HG02763 (cell line): ENCODE data around the gene TSHZ2.

Experiments used
- ATAC-seq: cut with Tn5 transposase; IDR thresholded peaks from one replicate; pipeline ENCODE4 v1.9.1; 2021; ENCODE audit warnings: mild to moderate bottlenecking, moderate library complexity; ENCODE audit not compliant: unreplicated experiment

Gene TSHZ2

DNA sequence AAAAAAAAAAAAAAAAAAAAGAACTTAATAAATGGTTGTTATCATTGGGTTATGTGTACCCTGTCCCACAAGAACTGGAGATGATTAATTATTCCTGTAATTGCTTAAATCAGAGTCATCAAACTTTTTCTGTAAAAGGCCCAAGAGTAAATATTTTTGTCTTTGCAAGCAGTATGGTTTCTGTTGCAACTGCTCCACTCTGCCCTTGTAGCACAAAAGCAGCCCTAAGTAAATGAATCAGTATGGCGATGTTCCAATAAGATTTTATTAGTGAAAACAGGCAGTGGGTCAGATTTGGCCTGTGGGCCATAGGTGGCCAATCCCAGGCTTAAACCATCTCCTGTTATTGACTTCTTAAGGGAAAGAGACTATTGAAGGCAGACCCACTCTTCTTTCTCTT lies 252.7 kb downstream of the TSHZ2 start:
- ATAC-seq = no peak

DNA sequence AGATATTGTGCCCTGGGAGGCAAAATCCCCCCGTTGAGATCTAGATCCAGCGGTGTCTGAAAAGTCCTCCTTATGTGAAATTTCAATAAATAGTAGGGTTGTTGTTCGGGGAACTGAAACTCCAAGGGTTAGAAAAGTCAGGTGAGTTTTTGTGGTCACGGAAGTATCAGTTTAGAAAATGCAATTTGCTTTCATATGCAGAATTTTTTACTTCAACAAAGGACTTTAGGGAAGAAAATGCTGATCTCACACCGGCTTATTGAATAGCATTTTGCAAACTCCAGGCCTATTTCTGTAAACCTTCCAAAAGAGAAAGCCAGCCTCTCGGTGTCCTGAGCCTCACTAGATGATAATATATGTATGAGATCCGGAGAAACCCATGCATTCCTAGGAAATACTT lies 254.7 kb downstream of the TSHZ2 start:
- ATAC-seq = no peak

DNA sequence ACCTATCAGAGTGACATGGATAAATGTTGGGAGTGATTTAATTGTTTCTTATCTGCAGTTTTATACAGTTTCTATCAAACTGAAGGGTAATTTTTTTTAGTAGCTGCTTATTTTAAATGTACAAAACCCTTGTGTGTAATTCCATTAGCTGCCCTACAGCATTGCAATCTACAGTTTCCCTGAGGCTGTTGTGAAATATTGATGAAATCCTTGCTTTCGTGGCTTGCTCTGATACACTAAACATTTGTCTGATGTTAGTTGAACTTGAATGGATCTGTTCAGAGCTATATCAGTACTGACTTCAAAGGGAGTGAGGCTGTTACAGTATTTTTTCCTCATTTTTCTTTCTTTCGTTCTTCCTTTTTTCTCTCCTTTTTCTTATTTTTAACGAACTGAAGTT lies 255.4 kb downstream of the TSHZ2 start:
- no peak for ATAC-seq

DNA sequence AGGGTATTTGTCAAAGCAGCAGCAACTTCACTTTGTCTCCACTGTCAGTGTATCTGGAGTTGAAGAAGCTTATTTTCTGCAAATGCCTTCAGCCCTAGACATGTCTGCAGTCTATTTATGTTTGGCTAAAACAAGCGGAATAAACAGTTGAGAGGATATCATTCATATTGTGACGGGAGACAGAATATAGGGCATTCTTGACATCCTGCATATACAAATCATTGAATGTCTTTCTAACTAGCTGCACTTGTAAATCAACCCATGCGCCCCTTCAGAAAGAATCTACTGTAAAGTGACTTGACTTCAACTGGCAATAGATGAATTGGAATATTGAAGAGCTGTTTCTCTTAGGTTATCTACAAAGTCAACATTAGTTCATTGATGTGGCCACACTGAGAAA lies 258.9 kb downstream of the TSHZ2 start:
- no peak for ATAC-seq

DNA sequence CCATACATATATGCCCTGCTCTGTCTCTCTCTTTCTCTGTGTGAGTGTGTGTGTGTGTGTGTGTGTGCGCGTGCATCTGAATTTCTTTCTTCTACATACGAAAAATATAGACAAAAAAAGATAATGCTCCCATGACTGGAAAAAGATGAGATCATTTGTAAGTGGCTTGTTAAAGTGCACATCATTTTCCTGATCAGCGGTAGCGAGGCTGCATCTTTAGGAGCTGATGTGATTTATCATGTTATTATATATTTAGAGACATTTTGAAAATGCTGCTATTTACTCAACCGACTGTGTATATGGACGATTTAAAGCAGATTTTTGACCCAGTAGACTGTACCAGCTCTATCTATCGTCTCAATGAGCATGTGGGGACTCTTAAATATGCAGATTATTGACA lies 265.3 kb downstream of the TSHZ2 start:
- no peak for ATAC-seq

DNA sequence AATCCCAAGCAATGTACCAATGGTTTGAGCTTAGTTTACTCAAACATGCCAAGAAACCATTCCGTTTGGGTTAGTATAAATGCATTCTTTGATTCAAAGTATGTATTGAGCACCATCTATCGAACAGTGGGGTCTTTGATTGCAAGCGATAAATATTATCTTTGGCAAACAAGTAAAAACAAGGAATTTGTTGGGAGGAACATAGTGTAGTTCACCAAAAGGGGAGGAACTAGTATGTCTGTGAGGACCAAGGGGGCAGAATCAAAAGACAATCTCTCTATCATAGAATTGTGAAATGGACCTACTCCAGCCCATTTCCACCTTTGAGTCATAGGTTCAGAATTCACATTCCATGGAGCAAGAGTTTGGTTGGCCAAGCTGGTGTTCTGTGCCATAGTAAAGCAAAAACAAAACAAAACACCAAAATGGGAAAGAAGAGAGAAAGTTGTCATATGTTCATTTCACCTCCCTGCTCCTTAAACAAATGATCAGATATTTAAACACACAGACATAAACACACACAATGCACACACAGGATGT lies 266.0 kb downstream of the TSHZ2 start:
- ATAC-seq = no peak

DNA sequence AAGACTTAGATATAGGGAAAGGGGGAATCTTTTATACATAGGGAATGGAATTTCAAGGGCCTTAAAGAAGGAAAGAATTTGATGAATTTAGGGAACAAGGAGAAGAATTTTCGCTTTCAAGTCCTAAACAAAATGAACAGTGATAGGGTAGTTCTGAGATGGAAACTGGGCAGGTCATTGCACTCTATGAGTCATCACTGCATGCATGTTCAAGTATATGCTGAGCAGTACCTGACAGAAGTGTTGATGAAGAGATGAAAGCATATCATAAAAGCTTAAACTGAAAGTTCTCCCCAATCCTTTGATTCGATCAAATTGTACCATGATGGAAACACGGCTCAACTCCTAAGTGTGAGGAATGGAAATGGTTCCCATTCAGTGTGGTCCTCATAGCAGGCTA lies 271.0 kb downstream of the TSHZ2 start:
- ATAC-seq = no peak

DNA sequence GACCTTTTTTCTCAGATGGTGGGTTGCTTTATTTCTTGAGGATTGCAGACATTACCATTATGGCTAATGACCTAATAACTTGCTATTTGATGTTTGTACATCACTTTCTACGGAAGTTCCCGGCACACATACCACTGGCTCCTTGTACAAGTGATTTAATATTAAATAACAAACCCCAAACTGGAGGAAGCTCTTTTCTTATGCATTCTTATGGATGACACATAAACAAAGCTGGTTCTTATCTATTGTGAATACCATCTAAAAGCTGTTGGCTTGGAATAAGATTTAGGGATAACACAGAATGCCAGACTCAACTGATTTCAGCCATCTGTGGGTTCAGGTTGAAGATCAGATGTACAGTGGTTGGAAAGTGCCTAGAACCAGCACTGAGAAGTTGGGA lies 272.6 kb downstream of the TSHZ2 start:
- ATAC-seq = no peak

DNA sequence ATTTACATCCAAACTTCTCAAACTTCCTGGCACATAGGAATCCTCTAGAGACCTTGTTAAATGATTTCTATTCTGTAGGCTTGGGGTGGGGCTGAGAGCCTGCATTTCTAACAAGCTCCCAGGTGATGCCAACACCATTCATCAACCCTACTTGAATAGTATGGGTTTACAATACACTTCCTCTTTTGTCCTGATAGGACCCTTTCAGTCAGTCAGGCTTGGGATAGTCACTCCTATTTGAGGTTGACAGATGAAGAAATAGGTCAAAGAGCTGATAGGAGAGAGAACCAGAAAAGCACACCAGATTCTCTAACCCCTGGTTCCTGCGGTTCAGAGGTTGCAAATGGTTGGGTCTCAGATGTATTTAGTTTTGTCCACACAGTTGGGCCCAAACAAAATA lies 273.4 kb downstream of the TSHZ2 start:
- no peak for ATAC-seq

DNA sequence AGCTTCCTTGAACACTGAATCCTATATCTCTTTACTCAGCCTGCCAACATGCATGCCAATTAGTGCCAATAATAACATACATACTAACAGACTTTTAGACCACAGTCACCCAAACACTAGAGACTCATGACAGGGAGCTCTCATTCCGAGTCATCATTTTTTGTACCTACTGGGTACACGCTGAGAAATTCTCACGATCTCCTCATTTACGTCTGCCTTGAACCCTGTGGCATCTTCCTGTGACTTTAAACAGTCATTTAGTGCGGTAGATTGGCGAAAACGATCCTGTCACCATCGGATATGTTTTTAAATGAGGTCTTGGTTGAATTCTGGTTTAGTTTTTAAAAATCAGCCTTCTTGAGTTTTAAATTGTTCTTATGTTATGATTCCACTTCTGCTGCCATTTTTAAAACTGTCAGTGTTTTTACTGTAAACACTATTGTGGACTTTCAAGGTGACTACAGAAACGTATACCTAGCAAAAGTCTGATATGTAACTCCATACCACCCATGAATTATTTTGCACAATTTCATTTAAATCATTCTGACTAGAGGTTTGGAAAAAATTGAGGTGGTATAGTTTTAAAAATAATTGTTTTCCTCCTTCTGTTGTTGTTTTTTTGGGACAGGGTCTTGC lies 275.4 kb downstream of the TSHZ2 start:
- no peak for ATAC-seq

DNA sequence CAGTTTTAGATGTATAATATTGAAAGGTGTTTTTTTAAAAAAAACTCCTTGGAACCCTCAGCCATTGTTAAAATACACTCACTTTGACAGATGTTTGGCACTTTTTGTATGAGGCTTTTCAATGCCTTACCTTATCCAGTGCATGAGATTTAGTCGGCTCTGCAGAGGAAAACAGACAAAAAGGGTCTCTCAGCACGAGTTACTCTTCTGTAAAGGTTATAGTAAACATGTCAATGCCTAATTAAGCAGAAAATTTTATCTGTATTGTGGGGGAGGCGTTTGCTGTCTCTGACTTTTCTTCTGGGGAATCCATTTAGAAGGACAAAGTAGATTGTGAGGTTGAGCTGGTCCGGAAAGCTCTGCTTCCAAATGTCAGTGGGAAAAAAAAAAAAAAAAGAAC lies 278.3 kb downstream of the TSHZ2 start:
- no peak for ATAC-seq

DNA sequence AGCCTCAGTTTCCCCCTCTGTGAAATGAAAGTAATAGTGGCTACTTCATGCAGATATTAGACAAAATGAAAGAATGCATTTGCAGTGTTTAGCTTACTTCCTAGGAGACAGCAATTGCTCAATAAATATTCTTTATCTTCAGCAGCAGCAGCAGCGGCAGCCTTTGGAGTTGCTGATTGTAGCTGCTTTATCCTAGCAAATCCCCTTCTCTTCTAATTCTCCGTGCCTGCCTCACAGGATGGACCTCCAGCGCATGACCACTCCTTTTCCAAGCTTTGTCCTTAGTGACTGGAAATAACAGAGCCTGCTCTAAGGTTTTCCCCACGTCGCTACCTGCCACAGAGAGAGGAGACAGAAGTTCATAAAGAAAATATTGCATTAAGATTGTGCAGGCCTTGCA lies 279.8 kb downstream of the TSHZ2 start:
- ATAC-seq = no peak

DNA sequence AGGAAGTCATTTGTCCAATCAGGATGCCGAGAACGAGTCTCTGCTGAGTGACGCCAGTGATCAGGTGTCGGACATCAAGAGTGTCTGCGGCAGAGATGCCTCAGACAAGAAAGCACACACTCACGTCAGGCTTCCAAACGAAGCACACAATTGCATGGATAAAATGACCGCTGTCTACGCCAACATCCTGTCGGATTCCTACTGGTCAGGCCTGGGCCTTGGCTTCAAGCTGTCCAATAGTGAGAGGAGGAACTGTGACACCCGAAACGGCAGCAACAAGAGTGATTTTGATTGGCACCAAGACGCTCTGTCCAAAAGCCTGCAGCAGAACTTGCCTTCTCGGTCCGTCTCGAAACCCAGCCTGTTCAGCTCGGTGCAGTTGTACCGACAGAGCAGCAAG lies 281.5 kb downstream of the TSHZ2 start:
- no peak for ATAC-seq

DNA sequence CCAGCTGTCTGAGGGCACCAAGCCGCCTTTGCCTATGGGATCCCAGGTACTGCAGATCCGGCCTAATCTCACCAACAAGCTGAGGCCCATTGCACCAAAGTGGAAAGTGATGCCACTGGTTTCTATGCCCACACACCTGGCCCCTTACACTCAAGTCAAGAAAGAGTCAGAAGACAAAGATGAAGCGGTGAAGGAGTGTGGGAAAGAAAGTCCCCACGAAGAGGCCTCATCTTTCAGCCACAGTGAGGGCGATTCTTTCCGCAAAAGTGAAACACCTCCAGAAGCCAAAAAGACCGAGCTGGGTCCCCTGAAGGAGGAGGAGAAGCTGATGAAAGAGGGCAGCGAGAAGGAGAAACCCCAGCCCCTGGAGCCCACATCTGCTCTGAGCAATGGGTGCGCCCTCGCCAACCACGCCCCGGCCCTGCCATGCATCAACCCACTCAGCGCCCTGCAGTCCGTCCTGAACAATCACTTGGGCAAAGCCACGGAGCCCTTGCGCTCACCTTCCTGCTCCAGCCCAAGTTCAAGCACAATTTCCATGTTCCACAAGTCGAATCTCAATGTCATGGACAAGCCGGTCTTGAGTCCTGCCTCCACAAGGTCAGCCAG lies 283.0 kb downstream of the TSHZ2 start:
- no peak for ATAC-seq

DNA sequence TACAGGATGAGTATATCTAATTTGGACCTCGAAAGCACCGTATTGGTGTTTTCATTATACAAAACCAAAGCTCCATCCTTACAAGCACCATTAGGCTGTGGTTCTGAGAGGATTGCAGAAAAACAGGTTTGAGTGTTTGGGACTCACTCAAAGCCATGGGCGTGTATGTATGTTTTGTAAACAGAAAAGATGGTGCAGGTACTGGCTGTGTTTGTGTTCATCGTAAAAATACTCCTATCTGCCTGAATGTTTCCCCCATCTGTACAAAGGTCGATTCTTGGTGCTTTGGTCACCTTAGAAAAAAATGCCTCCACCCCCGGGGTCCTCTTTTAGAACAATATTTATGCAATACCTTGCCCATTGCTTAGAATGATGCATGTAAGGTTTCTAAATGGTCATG lies 286.6 kb downstream of the TSHZ2 start:
- no peak for ATAC-seq

DNA sequence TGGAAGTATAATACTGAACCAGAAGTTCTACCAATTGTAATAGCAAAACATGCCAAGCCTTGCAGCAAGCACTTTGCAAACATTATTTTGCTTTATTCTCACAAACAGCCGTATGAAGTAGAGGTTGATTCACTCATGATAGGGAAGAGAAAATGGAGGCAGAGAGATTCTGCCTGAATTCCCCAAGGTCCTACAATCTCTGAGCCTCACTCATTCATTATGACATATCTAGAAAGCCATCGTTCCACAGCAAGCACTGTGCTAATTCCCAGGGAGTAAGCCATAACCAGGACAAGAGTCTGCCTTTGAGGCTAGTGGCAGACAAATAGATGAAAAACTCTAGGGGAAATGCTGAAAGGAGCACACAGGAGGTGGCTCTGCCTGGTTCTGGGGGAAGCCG lies 288.0 kb downstream of the TSHZ2 start:
- ATAC-seq = no peak

DNA sequence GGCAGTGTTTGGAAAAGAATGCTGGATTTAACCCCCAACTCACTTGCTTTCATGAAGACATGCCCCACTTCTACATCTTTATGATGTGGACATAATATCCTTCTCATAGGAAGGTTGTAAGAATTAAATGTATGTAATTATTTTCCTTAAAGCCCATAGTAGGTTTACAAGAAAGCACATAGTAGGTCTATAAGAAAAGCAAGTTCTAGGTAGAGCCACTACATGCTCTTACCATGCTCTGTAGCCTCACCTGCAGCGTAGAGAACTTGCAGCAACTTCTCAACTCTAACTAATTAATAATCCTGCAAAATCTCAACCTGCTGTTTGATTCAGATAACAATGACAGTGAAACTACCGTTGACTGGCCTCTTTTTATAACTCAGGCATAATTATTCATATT lies 288.4 kb downstream of the TSHZ2 start:
- no peak for ATAC-seq

DNA sequence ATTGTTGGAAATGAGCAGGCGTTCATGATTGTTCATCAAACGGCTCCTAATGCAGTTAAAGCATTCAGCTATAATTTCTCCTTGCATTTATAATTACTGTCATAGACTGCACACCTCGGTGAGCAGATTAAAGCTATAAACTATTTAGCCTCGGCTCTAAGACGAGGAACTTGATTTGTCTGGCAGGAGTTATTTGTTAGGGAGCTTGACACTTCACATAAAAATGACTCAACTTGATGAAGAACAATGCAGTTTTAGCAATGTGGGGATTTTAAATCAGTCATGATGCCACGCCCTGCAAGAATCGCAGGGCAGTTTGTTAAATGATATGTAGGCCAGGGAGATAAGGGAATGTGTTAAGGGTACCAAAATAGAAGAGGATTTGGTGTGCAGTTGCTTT lies 290.2 kb downstream of the TSHZ2 start:
- no peak for ATAC-seq

DNA sequence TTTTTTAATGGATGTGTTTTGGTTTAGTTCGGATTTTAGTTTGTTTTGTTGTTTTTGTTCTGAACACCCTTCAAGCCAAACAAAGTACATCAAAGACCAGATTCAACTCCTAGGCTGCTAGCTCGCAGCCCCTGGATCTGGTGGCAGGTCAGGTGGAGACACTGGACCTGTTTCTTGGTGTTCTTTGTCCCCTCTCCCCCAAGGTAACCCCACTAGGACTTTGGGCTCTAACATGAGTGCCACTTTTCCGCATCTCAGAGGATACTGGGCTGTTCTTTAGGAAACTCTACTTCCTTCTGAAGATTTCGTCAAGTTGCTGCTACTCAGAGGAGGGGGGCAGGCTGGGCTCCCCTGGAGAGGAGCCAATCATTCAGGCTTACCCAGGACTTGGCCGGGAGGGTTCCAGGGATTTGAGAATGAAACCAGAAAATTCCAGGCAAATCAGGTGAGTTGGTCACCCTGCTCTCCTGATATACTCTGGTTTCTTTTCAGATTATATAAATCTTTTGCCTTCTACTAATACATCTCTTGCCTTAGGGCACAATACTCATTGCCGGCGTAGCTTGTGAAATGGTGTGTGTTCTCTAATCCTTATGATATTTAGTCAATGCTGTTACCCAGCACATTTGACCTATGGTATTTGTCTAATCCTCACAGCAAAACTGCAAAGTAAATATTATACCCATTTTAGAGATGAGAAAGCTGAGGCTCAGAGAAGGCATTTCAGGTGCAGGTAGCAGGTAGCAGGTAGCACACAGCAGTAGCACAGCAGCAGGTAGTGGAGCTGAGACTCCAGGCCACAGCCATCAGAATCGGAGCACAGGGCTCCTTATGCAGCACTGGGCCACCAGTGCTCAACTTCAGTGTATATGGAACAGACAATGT lies 291.6 kb downstream of the TSHZ2 start:
- ATAC-seq = no peak

DNA sequence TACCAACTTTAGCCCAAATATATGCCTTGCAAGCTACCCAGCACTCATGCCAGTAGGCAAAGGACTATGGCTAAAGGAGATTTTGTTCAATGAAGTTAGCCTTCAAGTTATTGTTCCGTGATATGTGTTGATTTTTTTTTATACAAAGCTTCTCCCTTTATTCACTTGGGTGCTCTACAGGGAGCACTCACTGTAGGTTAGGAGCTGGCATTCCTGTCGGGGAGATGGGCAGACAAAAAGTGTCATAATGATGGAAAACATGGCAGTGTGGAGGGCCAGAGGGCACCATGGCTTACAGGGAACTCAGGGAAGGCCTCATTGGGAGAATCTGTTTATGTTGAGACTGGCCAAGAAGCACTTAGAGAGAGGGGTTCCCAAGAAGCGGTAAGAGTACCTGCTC lies 292.4 kb downstream of the TSHZ2 start:
- ATAC-seq = no peak

DNA sequence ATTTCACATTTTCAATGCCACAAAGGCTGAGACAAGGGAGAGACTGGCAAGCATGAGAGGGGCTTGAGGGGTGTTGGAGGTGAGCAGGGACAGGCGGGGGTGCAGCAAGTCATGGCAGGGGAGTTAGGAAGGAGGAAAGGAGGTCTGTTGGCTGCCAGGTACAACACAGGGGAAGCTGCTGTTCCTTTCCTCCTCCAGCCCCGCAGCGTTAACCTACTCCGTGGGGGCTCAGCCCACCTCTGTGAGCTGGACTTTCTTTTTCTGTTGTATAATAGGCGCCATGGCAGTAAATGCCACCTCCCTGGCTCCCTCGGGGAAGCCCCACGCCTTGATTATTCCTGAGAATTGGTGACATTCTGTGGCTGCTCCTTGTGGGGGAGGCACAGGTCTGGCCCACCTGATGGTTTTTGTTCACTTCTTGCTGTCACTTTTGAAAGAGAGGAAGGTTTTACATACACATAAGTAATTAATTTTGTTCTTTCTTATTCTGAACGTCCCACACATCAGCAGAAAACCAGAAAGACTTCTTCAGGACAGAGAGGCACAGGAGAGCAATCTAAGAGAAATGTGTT lies 293.2 kb downstream of the TSHZ2 start:
- ATAC-seq = no peak

DNA sequence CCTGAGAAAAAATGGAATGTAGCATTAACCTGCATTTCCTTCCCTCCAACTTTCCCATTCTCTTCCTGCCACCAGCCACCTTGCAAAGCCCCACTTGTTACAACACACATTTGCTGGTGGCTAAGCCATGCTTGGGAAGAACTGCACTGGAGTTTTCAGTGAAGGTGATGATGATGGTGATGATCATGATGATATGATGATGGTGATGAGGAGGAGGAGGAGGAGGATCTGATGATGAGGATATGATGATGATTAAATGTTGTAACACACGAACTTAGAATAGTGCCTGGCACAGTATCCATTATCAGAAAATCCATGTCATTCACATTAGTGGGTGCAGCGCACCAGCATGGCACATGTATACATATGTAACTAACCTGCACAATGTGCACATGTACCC lies 297.2 kb downstream of the TSHZ2 start:
- ATAC-seq = no peak
